PC-9 (cell line): ENCODE measurements around the gene DCANP1. TPM values are rescaled to one million over a fixed set of nuclear protein-coding genes. Genes with fewer than 3 reads are reported as not detected.

Experiments used
- BruUV-seq: library from RNA; stranded (reverse); fragments of 400-500 nt; replicated peaks from 2 replicates; lab custom pipeline; 2021; lab: Mats Ljungman, UMichigan
- CTCF ChIA-PET: fragments of 300-600 bp; sonication (Branson Sonifier 250); formaldehyde crosslinking; loops from one replicate; lab custom pipeline; 2022; ENCODE audit warnings: antibody characterized with exemption; lab: Charles Lee
- POLR2A ChIA-PET: fragments of 300-600 bp; sonication (Branson Sonifier 250); formaldehyde crosslinking; loops from one replicate; lab custom pipeline; 2022; ENCODE audit warnings: antibody characterized with exemption; ENCODE audit not compliant: unreplicated experiment; lab: Charles Lee
- DNase-seq, 2 experiments: peaks; one replicate each; pipeline versions ENCODE4 v3.0.0 to v3.0.0-alpha.2; 2015 to 2022; ENCODE audit warnings: mixed read lengths in 1 of 2
- H2AFZ ChIP-seq: fragments of 200-600 bp; sonication (generic); 2 replicates; pipeline ENCODE4 v1.8.1; 2017; ENCODE audit warnings: antibody characterized with exemption
- H3F3A ChIP-seq: fragments of 200-600 bp; sonication (generic); 2 replicates; pipeline ENCODE4 v1.8.1; 2017; ENCODE audit warnings: antibody characterized with exemption, mild to moderate bottlenecking, low read depth; ENCODE audit not compliant: insufficient read depth
- H3K27ac ChIP-seq: fragments of 200-600 bp; sonication (generic); 2 replicates; pipeline ENCODE4 v1.6.1; 2016; ENCODE audit warnings: mixed run types
- H3K27me3 ChIP-seq: fragments of 200-600 bp; sonication (generic); 2 replicates; pipeline ENCODE4 v1.6.1; 2016; ENCODE audit warnings: low read depth, mixed run types; ENCODE audit not compliant: insufficient read depth
- H3K36me3 ChIP-seq: fragments of 200-600 bp; sonication (generic); 2 replicates; pipeline ENCODE4 v1.6.1; 2016; ENCODE audit warnings: low read depth, mixed run types
- H3K4me1 ChIP-seq: fragments of 200-600 bp; sonication (generic); replicated peaks from 2 replicates; pipeline ENCODE4 v1.6.1; 2016; ENCODE audit warnings: mixed run types; ENCODE audit not compliant: insufficient read depth
- H3K4me2 ChIP-seq: fragments of 200-600 bp; sonication (generic); 2 replicates; pipeline ENCODE4 v1.6.1; 2017; ENCODE audit warnings: mixed run types
- H3K4me3 ChIP-seq: fragments of 200-600 bp; sonication (generic); 2 replicates; pipeline ENCODE4 v1.6.1; 2016; ENCODE audit warnings: mixed run types
- H3K79me2 ChIP-seq: fragments of 200-600 bp; sonication (generic); 2 replicates; pipeline ENCODE4 v1.6.1; 2017; ENCODE audit warnings: low read depth, mixed run types
- H3K9me2 ChIP-seq: fragments of 200-600 bp; sonication (generic); 2 replicates; pipeline ENCODE4 v1.8.1; 2017; ENCODE audit warnings: mild to moderate bottlenecking; ENCODE audit not compliant: insufficient read depth
- H3K9me3 ChIP-seq: fragments of 200-600 bp; sonication (generic); 2 replicates; pipeline ENCODE4 v1.8.1; 2016; ENCODE audit warnings: low read depth; ENCODE audit not compliant: insufficient read depth
- H4K20me1 ChIP-seq: fragments of 200-600 bp; sonication (generic); 2 replicates; pipeline ENCODE4 v1.8.1; 2017; ENCODE audit not compliant: insufficient read depth
- CTCF ChIP-seq: fragments of 200-600 bp; sonication (generic); conservative IDR thresholded peaks from 2 replicates; pipeline ENCODE4 v1.6.1; 2017; ENCODE audit warnings: mixed run types, antibody characterized with exemption, mild to moderate bottlenecking, moderate library complexity
- EZH2 ChIP-seq: fragments of 200-600 bp; sonication (generic); IDR thresholded peaks from 2 replicates; pipeline ENCODE4 v1.8.0; 2017; ENCODE audit warnings: antibody characterized with exemption, low read depth
- intact Hi-C: fragments of 100-400 bp; cut with micrococcal nuclease; formaldehyde crosslinking; loops from one replicate; pipeline ENCODE4 v1.10.0; 2022; ENCODE audit not compliant: unreplicated experiment
- total RNA-seq: library from RNA; stranded (reverse); gene quantifications from 2 replicates; pipeline ENCODE4 v1.2.3, GENCODE V29; 2021

The DCANP1 gene
- total RNA-seq, 1 experiment from 2014 or later = not detected

DNA sequence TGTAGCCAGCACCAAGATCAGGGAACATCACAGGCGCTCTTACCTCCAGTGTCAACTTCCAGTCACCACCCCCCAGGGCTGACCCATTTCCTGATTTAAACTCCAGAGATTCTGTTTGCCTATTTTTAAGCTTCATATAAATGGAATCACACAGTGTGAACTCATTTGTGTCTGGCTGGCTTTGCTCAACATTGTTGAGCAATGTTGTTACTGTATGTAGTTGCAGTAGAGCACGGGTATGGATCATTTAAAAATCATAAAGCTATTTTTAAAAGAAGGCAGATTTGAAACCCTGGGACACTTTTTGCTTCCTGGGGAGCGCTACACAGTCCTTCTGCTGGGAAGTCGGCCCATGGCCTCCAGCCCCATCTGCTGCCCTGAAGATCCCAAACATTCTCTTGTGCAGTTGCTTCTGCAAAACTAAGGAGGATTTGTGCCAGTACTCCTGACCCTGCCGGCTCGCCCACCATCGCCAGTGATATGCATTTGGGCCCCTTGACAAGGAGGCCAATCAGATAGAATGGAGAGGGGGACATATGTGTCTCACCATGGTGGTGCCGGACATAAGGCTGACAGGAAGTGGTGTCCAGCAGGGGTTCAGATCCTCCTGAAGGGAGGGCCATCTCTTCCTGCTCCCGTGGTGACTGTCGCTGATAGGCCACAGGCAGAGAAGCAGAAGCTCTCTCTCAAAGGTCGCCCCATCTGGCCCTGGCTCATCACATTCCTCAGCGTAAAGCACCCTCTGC lies 13.3 kb downstream of the DCANP1 start:
- ChIA-PET CTCF (no interaction called here), POLR2A (no interaction called here)
- H3K4me2 ChIP-seq = no peak overlapping the region
- H3K9me3 ChIP-seq = no peaks in the 10 kb centered on the region
- no peaks in the 10 kb centered on the region for H3F3A ChIP-seq
- TF ChIP-seq EZH2 = no peak
- no peak overlapping the region for H3K4me3 ChIP-seq
- H3K27ac ChIP-seq = no peak overlapping the region
- H2AFZ ChIP-seq = no peak overlapping the region
- H4K20me1 ChIP-seq = no peaks in the 10 kb centered on the region
- no peaks in the 10 kb centered on the region for H3K9me2 ChIP-seq
- H3K27me3 ChIP-seq = peaks cover 60% of the 10 kb centered on the region
- H3K79me2 ChIP-seq = no peaks in the 10 kb centered on the region
- no TSS peak for BruUV-seq
- DNase-seq = no peak
- intact Hi-C loops = no loop called here
- H3K36me3 ChIP-seq = no peaks in the 10 kb centered on the region
- no peaks in the 10 kb centered on the region for H3K4me1 ChIP-seq

DNA sequence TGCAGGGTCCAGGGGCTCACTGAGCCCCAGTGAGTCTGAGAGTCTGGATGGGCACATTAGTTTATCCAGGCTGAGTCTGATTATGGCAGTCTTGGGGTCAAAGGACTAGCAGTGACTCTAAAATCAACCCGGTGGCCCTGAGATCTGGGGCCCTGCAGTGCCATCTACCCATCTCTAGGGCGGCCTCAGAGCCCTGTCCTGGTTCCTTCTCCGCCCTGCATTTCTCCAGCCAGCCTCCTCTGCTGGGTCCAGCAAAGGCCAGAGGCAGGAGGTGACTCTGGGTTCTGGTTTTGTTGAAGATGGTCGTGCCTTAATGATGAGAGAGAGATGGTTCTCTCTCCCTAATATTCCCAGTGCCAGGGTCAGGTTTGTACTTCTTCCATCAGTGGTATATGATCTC lies 15.0 kb downstream of the DCANP1 start:
- intact Hi-C loops = no loop called here
- Histone ChIP-seq H3F3A (no peaks in the 10 kb centered on the region), H2AFZ (no peak overlapping the region), H4K20me1 (no peaks in the 10 kb centered on the region), H3K4me2 (no peak overlapping the region), H3K4me1 (no peaks in the 10 kb centered on the region), H3K27ac (no peak overlapping the region), H3K9me3 (peaks cover 6% of the 10 kb centered on the region; the same call in 1 of the 2 replicates), H3K4me3 (no peak overlapping the region), H3K27me3 (peaks cover 64% of the 10 kb centered on the region), H3K36me3 (no peaks in the 10 kb centered on the region), H3K9me2 (no peaks in the 10 kb centered on the region), H3K79me2 (no peaks in the 10 kb centered on the region)
- CTCF ChIA-PET = no interaction called here
- POLR2A ChIA-PET = no interaction called here
- TF ChIP-seq CTCF = no peak
- TF ChIP-seq EZH2 = no peak
- BruUV-seq = no TSS peak
- no peak for DNase-seq

- BruUV-seq = no TSS peak
- no peak overlapping the region for H3K4me2 ChIP-seq
These were observed 17.1 kb downstream of the DCANP1 start for GRCh38 chr5:135430135-135430437.

More at GRCh38 chr5:135430135-135430437, 17.1 kb downstream of the DCANP1 start:
- Histone ChIP-seq H3K4me1 (no peaks in the 10 kb centered on the region), H3K27me3 (peaks cover 45% of the 10 kb centered on the region), H3K36me3 (no peaks in the 10 kb centered on the region), H3K9me3 (peaks cover 6% of the 10 kb centered on the region; the same call in 1 of the 2 replicates), H2AFZ (no peak overlapping the region), H3K4me3 (no peak overlapping the region), H3K79me2 (no peaks in the 10 kb centered on the region), H3F3A (no peaks in the 10 kb centered on the region), H4K20me1 (no peaks in the 10 kb centered on the region), H3K27ac (no peak overlapping the region), H3K9me2 (no peaks in the 10 kb centered on the region)
- intact Hi-C loops = no loop called here
- POLR2A ChIA-PET = no interaction called here
- CTCF ChIA-PET = no interaction called here
- TF ChIP-seq CTCF = no peak
- no peak for TF ChIP-seq EZH2
- no peak for DNase-seq
